ENCODE data around the gene KLK12. TPM values are rescaled to one million over a fixed set of nuclear protein-coding genes. Genes with fewer than 3 reads are reported as not detected.

Gene KLK12, protein sequence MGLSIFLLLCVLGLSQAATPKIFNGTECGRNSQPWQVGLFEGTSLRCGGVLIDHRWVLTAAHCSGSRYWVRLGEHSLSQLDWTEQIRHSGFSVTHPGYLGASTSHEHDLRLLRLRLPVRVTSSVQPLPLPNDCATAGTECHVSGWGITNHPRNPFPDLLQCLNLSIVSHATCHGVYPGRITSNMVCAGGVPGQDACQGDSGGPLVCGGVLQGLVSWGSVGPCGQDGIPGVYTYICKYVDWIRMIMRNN
- total RNA-seq (2014; rRNA removed; shearing (Covaris generic); ENCODE audit: low replicate concordance): not detected in 2 replicates

DNA sequence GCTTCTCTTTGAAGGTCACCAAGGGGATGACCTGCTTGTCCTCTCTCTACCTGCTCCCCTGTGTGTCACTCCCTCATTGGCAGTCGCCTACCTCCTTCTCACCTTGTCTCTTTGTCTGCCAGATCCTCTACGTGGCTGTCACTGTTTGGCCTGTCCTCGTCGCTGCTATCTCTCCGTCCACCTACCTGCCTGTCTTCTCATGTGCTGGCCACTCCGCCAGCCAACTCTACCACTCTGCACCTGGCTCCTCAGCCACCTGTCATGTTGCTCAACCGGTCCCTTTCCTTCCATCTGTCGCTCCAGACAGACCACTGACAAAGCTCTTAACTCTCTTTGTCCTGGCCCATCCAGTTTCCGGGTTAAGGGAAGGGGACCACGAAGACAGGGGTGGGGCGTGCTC lies at the start of gene KLK12:
Gene KLK12, minus strand, starts transcription at position 299 of the 400 bp plus-strand sequence. CDS start 381 bp downstream, outside the sequence.
- H3K27me3 ChIP-seq: peaks cover 6% of the 10 kb centered on the region; the same call in 1 of the 2 replicates
- H3K9me3 ChIP-seq: no peaks in the 10 kb centered on the region
- H3K36me3 ChIP-seq: no peaks in the 10 kb centered on the region
- DNase-seq: no peak
- no peak within 1 kb of the TSS for H3K4me3 ChIP-seq

DNA sequence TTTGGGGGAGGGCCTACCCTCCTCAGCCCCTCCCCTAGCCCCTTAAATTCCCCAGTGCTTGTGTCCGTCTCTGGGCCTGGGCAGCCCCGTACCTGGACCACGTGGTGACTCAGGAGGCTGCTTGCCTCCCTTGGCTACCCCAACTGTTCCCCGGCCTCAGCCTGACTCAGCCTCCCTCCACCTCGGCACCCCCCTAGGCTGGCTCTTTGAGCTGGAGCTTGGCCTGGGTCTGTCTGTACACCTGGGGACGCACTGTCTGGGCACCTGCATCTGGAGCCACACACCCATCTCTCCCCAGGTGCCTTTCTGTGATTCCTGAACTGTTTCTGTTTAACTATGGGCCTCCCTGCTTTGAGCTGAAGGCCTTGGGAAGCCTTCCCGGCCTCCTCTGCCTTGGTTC lies 49.7 kb upstream of the KLK12 start:
- Histone ChIP-seq H3K36me3 (no peaks in the 10 kb centered on the region), H3K4me3 (no peak overlapping the region), H3K9me3 (no peaks in the 10 kb centered on the region), H3K27me3 (no peaks in the 10 kb centered on the region)
- no peak for DNase-seq

DNA sequence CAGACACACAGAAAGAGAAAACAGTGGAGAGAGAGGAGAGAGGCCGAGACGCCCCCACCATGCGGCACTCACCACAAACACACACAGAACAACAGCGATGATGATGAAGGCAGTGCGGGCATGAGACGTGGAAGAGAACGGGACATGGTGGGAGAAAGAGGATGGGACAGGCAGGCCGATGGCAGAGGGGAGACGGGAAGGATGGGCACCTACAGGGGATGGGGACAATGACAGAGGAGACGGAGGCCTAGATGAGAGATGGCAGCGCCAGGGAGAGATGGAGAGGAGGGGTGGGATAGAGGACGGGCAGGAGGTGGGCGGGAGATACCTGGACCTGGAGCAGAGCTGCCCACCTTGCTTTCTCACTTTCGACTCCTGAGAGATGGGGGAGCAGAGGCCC lies 49.0 kb upstream of the KLK12 start:
- no peaks in the 10 kb centered on the region for H3K27me3 ChIP-seq
- no peak for DNase-seq

DNA sequence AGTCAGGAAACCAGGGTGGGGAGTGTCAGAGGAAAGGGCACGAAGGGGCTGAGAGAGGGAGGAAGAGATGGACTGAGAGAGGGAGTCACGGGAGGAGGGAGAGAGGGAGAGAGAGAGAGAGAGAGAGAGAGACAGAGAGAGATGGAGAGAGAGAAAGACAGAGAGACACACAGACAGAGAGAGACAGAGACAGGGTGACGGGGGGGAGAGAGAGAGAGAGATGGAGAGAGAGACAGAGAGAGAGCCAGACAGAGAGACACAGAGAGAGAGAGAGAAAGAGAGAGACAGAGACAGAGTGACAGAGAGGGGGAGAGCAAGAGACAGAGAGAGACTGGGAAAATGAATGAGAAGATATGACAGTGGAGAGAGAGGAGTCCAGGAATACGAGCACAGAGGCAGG lies 48.4 kb upstream of the KLK12 start:
- no peaks in the 10 kb centered on the region for H3K9me3 ChIP-seq
- no peak for DNase-seq
- no peak overlapping the region for H3K4me3 ChIP-seq
- no peaks in the 10 kb centered on the region for H3K27me3 ChIP-seq
- no peaks in the 10 kb centered on the region for H3K36me3 ChIP-seq

More for the DNA sequence above, 49.0 kb upstream of the KLK12 start:
- Histone ChIP-seq H3K9me3 (no peaks in the 10 kb centered on the region), H3K36me3 (no peaks in the 10 kb centered on the region), H3K4me3 (no peak overlapping the region)

DNA sequence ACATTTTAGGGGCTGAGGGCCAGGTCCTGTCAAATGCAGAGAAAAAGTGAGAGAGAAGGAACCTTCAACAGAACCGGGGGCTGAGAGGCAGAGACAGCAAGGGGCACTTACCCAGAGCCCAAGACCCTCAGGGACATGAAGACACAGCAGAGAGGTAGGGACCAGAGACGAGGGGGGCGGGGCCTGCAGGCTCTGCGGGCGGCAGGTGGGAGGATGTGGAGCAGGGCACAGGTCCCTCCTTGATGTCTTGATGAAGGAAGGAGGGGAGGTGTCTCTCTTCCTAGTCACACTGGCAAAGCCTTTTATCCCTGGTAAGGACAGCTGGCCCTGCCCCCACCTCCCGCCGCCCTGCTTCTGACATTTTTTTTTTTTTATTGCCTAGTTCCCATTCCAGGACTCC lies 47.8 kb upstream of the KLK12 start, which contains the start of gene KLK14:
Gene KLK14, minus strand, starts transcription at position 277 of the 400 bp plus-strand sequence. Its CDS starts 273 bp downstream, at position 4.
- Histone ChIP-seq H3K36me3 (no peaks in the 10 kb centered on the region), H3K4me3 (no peak within 1 kb of the TSS), H3K9me3 (no peaks in the 10 kb centered on the region), H3K27me3 (no peaks in the 10 kb centered on the region)
- DNase-seq: no peak

DNA sequence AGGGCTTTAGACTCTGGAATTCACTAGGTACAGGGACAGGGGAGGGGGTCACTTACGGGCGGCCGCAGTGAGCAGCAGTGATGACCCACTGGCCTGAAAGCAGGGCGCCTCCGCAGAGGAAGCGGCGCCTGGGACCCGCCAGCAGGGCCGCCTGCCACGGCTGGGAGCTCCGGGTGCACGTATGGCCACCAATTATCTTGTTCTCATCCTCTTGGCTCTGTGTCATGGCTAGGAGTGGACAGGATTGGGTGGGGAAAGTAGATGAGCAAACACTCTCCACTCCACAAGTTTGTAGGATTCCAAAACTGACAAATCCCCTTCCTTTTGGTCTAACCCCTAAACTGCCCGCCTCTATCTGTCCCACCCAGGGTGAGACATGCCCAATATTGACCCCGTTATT lies 46.7 kb upstream of the KLK12 start:
- no peak for DNase-seq
- Histone ChIP-seq H3K36me3 (no peaks in the 10 kb centered on the region), H3K9me3 (no peaks in the 10 kb centered on the region)

DNA sequence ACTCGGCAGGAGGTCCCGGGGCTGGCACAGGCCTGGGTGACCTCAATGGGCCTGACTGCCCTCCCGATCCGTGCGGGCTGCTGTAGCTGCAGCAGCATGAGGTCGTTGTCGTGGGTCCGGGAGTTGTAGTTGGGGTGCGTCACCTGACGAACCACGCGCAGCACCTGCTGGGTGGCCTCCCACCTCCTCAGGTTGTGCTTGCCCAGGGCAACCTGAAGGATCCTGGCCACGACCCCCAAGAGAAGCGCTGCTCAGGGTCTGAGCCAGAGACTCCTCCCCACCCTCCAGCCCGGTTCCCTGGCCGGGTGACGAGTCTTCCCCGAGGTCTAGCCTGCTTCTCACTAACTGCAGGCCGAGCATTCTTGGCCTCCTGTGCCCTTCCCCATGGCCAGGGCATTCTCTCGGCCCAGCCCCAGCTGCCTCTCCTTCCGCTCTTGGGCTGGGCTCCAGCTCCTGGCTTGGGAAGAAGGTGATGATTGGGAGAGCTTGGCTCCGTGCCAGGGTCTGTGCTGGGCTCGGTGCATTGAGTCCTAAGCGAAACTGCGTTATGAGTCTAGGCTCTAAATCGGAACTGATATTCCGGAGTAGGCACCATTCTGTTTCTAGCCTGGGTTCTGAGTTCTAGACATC lies 44.8 kb upstream of the KLK12 start:
- Histone ChIP-seq H3K36me3 (no peaks in the 10 kb centered on the region), H3K4me3 (no peak overlapping the region), H3K27me3 (no peaks in the 10 kb centered on the region), H3K9me3 (peaks cover 2% of the 10 kb centered on the region; the same call in 1 of the 2 replicates)
- peak; percentile 39 for DNase-seq

More for the DNA sequence above, 46.7 kb upstream of the KLK12 start:
- Histone ChIP-seq H3K4me3 (no peak overlapping the region), H3K27me3 (no peaks in the 10 kb centered on the region)

DNA sequence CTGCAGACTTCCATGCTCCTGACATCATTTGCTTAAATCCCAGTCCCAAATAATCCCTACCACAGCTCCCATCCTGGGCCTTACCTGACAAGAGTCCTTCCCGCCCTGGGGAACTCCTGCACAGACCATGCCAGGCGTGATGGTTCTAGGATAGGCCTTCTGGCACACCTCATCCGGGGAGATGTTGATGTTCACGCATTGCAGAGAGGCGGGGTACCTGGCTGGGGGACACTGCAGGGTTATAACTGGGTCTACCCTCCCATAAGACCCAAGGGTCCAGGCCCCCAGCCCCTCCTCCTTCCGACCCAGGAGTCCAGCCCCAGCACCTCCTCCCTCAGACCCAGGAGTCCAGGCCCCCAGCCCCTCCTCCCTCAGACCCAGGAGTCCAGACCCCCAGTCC lies 43.9 kb upstream of the KLK12 start:
- no peak overlapping the region for H3K4me3 ChIP-seq
- H3K27me3 ChIP-seq: no peaks in the 10 kb centered on the region
- no peaks in the 10 kb centered on the region for H3K36me3 ChIP-seq
- H3K9me3 ChIP-seq: peaks cover 6% of the 10 kb centered on the region
- DNase-seq: no peak

DNA sequence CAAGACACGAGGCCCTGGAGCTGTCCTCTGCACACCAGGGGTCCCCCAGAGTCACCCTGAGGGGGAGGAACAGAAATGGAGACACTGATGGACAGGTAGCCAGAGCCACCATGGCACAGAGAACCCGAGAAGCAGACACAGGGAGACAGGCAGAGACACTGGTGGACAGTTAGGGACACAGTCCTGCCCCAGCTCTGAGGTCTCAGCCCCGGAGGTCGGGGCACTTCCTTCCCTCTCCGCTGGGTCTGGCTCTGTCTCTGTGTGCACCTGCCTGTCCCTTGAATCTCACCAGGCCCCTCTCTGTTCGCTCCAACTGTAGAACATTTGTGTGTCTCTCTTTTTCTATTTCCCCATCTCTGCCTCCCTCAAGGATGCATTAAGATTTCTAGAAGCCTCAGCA lies 43.3 kb upstream of the KLK12 start:
- no peak overlapping the region for H3K4me3 ChIP-seq
- no peaks in the 10 kb centered on the region for H3K27me3 ChIP-seq
- H3K36me3 ChIP-seq: no peaks in the 10 kb centered on the region
- peaks cover 12% of the 10 kb centered on the region for H3K9me3 ChIP-seq
- DNase-seq: no peak

DNA sequence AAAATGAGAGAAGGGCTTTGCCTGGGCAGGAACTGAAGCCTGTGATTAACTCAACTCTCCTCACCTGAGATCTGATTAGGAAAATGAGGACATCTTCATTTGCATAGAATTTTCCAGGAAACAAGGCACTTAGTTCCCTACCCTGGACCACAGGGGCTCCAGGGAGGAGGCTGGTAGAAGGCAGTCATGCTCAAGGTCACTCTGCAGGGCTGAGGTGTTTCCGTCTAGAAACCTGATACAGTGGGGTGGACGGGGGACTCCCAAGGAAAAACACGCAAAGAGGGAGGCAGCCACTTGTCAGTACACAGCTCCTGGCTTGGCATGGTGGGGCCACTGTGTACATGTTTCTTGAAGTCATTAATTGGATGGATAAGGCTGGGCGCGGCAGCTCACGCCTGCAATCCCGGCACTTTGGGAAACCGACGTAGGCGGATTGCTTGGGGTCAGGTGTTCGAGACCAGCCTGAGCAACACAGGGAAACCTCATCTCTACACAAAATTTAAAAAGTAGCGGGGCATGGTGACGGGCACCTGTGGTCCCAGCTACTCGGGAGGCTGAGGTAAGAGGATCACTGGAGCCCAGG lies 41.9 kb upstream of the KLK12 start:
- H3K36me3 ChIP-seq: no peaks in the 10 kb centered on the region
- H3K4me3 ChIP-seq: no peak overlapping the region
- no peak for DNase-seq
- H3K27me3 ChIP-seq: no peaks in the 10 kb centered on the region
- H3K9me3 ChIP-seq: peaks cover 15% of the 10 kb centered on the region

DNA sequence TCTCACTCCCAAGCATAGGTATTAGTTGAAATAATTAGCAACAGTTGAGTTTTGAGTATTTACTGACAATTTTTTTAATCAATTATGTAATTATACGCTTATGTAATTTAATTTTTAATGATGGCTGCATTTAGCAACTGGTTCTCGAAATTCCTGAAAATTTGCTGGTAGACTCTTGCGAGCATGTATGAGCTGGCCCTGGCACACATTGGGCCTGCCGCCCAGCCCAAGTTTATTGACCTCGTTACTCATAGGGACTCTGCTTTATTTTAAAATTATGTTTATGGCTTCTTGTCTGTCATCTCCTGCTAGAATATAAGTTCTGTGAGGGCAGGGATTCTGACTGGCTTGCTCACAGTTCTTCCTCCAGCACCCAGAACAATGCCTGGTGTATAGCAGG lies 41.2 kb upstream of the KLK12 start:
- peaks cover 15% of the 10 kb centered on the region for H3K9me3 ChIP-seq
- peak; percentile 60 for DNase-seq
- no peaks in the 10 kb centered on the region for H3K36me3 ChIP-seq
- no peak overlapping the region for H3K4me3 ChIP-seq
- H3K27me3 ChIP-seq: no peaks in the 10 kb centered on the region

DNA sequence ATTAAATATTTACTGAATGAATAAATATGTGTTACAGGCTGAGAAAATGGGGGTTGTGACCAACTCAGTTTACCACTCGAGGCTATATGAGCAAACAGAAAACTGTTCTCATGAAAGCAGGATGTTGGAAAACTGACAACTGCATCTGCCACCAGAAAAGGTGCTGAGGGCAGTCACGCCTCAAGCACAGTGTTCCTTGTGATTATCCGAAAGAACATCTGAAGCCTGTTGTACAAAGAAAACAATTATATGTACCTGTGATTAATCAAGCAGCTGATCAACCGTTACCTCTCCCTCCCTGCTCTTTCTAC lies 36.2 kb upstream of the KLK12 start:
- Histone ChIP-seq H3K9me3 (peaks cover 15% of the 10 kb centered on the region), H3K36me3 (no peaks in the 10 kb centered on the region), H3K4me3 (no peak overlapping the region), H3K27me3 (no peaks in the 10 kb centered on the region; the same call in 1 of the 2 replicates)
- no peak for DNase-seq

DNA sequence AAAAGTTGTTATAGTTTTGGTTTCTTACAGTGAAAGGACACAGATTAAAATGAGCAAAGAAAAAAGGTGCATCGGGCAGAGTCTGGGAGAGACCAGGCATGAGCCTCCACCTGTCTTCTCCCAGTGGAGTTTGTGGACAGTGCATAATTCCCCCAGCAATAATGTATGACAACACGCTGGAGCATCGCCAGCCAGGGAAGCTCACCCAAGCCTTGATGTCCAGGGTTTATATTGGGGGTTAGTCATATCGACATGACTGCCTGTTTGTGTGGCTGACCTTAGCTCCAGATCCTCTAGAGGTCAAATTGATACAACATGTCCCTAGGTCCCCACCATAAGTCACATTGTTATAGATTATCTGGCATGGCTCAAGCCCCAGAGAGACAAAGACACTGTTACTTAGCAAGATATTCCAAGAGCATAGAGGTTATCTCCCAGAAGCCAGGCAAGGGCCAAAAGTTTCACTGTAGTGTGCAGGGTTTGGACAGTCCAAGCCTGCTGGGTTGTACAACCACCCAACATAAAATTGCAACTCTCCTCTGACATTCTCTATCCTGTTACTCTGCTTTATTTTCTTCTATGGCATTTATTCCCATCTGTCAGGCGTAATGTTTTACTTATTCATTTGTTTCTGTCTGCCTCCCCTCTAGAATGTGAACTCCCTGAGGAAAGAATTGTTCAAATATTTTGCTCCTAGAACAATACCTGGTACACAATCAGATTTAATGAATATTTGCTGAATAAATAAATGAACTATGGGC lies 35.7 kb upstream of the KLK12 start:
- Histone ChIP-seq H3K9me3 (peaks cover 15% of the 10 kb centered on the region), H3K4me3 (no peak overlapping the region), H3K36me3 (no peaks in the 10 kb centered on the region), H3K27me3 (no peaks in the 10 kb centered on the region; the same call in 1 of the 2 replicates)
- DNase-seq: peak; percentile 39

DNA sequence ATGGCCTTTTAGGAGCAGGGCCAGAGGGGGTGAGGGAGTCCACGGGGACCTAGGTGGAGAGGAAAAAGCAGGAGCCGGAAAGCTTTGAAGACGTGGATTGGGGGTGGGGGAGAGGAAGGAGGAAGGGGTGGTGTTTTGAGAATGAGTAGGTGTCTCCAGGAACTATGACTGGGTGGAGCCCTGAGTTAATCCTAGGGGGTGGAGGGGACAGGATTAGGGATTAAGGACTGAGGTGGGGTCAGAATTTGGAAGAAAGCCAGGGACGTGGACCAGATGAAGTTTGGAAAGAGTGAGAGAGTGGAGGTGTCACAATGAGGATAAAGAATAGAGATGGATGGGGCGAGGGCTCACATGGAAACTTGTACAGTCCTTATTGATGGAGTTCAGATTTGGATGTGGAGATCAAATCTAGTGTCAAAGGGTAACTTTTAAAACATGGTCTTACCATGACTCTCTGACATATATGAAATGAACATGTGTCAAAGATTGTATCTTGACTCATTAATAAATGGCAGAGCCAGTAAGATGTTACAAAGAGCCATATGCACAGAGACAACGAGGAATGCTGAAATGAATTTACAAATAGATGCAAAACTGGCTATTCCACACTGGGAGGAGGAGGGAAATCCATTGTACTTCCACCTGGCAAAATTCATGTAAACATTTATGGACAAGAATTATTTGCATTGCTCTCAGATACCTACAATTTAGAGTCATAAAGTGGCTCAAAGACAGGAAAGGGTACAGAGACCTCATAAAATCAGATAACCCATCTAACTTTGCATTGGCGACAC lies 31.8 kb upstream of the KLK12 start:
- H3K4me3 ChIP-seq: no peak overlapping the region
- no peak for DNase-seq
- H3K9me3 ChIP-seq: no peaks in the 10 kb centered on the region

DNA sequence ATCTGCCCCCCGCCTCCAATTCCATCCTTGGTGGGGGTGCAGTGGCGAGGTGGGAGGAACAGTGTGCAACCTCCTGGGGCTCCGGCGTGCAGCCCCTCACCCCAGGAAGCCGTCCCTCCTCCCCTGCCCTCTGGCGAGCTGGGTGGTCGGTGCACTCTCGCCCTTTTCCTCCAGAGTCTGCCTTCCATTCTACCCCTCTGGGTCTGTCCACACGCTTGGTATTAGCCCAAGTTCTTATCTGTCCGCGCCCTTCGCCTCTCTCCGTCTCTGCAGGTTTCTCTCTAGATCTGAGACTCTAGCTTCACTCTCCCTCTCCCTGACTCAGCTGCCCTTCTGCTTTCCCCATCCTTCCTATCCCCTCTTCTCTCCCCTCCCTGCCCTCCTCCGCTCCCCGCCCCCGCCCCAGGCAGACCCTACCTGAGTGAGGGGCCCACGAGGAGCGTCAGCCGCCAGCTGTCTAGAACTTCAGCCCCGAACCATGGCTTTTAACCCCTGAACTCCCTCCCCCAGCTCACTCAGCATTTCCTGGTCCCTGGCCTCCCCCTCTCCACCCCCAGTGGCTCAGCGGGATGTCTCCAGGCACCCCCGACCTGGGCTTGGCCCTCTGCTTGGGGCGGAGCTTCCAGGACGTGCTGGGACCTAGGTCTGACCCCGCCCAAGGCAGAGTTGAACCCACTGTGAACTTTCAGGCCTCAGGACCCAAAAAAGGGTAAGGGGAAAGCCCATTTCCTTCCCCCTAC lies 30.6 kb upstream of the KLK12 start:
- no peaks in the 10 kb centered on the region for H3K36me3 ChIP-seq
- peak overlapping the region; percentile 25 for H3K4me3 ChIP-seq
- no peak for DNase-seq
- peaks cover 5% of the 10 kb centered on the region; the same call in 1 of the 2 replicates for H3K27me3 ChIP-seq
- no peaks in the 10 kb centered on the region for H3K9me3 ChIP-seq

More for the DNA sequence above, 31.8 kb upstream of the KLK12 start:
- H3K27me3 ChIP-seq: no peaks in the 10 kb centered on the region; the same call in none of the 2 replicates
- no peaks in the 10 kb centered on the region for H3K36me3 ChIP-seq

All from MG63 (cell line).